ENCODE measurements around the gene CEP164. TPM values are rescaled to one million over a fixed set of nuclear protein-coding genes. Genes with fewer than 3 reads are reported as not detected.

CEP164 gene
- total RNA-seq, result 20.3 and 28.3 TPM in 2 replicates

GRCh38 chr11:117327567-117328374 lies at the start of gene CEP164:
Gene CEP164 (plus strand): TSS chr11:117327854. CDS start chr11:117338587, 10,733 bp downstream.
- no peak for TF ChIP-seq CTCF (IDR thresholded peaks at IDR 0.05; ENCODE audit: insufficient read depth, low read length, severe bottlenecking)
- no peaks in the 10 kb centered on the region for H3K27me3 ChIP-seq (ENCODE audit: control insufficient read depth, insufficient read depth, low read length)
- H3K36me3 ChIP-seq (ENCODE audit: control insufficient read depth, insufficient read depth, low read length), result peaks cover 1% of the 10 kb centered on the region
- DNase-seq (ENCODE audit: low read depth), result peak; percentile 92
- peak; percentile 86 for FAIRE-seq
- H3K4me3 ChIP-seq (ENCODE audit: low read depth, low read length), result peak within 1 kb of the TSS; percentile 78

GRCh38 chr11:117278347-117278746 lies 49.3 kb upstream of the CEP164 start:
- TF ChIP-seq CTCF (IDR thresholded peaks at IDR 0.05; ENCODE audit: insufficient read depth, low read length, severe bottlenecking), result no peak
- Histone ChIP-seq H3K27me3 (ENCODE audit: control insufficient read depth, insufficient read depth, low read length) (no peaks in the 10 kb centered on the region), H3K36me3 (ENCODE audit: control insufficient read depth, insufficient read depth, low read length) (peaks cover 4% of the 10 kb centered on the region), H3K4me3 (ENCODE audit: low read depth, low read length) (no peak overlapping the region)
- DNase-seq (ENCODE audit: low read depth) (no peak), FAIRE-seq (no peak)

GRCh38 chr11:117279711-117280376 lies 47.8 kb upstream of the CEP164 start:
- no peaks in the 10 kb centered on the region for H3K27me3 ChIP-seq (ENCODE audit: control insufficient read depth, insufficient read depth, low read length)
- peaks cover 6% of the 10 kb centered on the region for H3K36me3 ChIP-seq (ENCODE audit: control insufficient read depth, insufficient read depth, low read length)
- FAIRE-seq, result no peak
- H3K4me3 ChIP-seq (ENCODE audit: low read depth, low read length), result no peak overlapping the region
- DNase-seq (ENCODE audit: low read depth), result no peak
- TF ChIP-seq CTCF (IDR thresholded peaks at IDR 0.05; ENCODE audit: insufficient read depth, low read length, severe bottlenecking), result no peak

- Histone ChIP-seq H3K4me3 (ENCODE audit: low read depth, low read length) (no peak overlapping the region), H3K36me3 (ENCODE audit: control insufficient read depth, insufficient read depth, low read length) (peaks cover 6% of the 10 kb centered on the region), H3K27me3 (ENCODE audit: control insufficient read depth, insufficient read depth, low read length) (no peaks in the 10 kb centered on the region)
- DNase-seq (ENCODE audit: low read depth) (peak; percentile 89), FAIRE-seq (no peak)
- no peak for TF ChIP-seq CTCF (IDR thresholded peaks at IDR 0.05; ENCODE audit: insufficient read depth, low read length, severe bottlenecking)
Observed at GRCh38 chr11:117281159-117281558, 46.5 kb upstream of the CEP164 start.

- peaks cover 6% of the 10 kb centered on the region for H3K36me3 ChIP-seq (ENCODE audit: control insufficient read depth, insufficient read depth, low read length)
- no peak for FAIRE-seq
- H3K4me3 ChIP-seq (ENCODE audit: low read depth, low read length), result no peak overlapping the region
- no peaks in the 10 kb centered on the region for H3K27me3 ChIP-seq (ENCODE audit: control insufficient read depth, insufficient read depth, low read length)
- TF ChIP-seq CTCF (IDR thresholded peaks at IDR 0.05; ENCODE audit: insufficient read depth, low read length, severe bottlenecking), result no peak
- DNase-seq (ENCODE audit: low read depth), result no peak
Observed at GRCh38 chr11:117281869-117282268, 45.8 kb upstream of the CEP164 start.

Data from bronchial epithelial cell (primary cell).